GM21723 (cell line): ENCODE data around the gene MUS81.

ENCODE experiments used
- ATAC-seq: cut with Tn5 transposase; IDR thresholded peaks from one replicate; pipeline ENCODE4 v1.9.1; 2021; ENCODE audit warnings: mild to moderate bottlenecking, moderate library complexity; ENCODE audit not compliant: unreplicated experiment

Gene MUS81

GRCh38 chr11:65911682-65912568 is 51.7 kb downstream of the MUS81 start:
- ATAC-seq = no peak

GRCh38 chr11:65912845-65913244 is 52.6 kb downstream of the MUS81 start:
- no peak for ATAC-seq

GRCh38 chr11:65915101-65915820 is 55.0 kb downstream of the MUS81 start:
- ATAC-seq = no peak

GRCh38 chr11:65915821-65916251 is 55.6 kb downstream of the MUS81 start:
- ATAC-seq = no peak
